ENCODE results near the gene DAO.

DNA sequence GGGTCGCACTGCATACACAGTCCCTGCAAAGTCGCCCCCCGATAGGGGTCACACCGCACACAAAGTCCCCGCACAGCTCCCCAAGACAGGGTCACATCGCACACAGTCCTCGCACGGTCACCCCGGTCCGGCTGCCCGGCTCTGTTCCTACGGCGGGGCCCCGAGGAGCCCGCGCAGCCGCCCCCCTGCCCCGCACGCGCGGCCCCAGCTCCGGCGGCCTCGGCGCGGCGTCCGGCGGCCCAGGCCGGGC, 22.8 kb upstream of the DAO start:
- TF ChIP-seq, protein P1, sequence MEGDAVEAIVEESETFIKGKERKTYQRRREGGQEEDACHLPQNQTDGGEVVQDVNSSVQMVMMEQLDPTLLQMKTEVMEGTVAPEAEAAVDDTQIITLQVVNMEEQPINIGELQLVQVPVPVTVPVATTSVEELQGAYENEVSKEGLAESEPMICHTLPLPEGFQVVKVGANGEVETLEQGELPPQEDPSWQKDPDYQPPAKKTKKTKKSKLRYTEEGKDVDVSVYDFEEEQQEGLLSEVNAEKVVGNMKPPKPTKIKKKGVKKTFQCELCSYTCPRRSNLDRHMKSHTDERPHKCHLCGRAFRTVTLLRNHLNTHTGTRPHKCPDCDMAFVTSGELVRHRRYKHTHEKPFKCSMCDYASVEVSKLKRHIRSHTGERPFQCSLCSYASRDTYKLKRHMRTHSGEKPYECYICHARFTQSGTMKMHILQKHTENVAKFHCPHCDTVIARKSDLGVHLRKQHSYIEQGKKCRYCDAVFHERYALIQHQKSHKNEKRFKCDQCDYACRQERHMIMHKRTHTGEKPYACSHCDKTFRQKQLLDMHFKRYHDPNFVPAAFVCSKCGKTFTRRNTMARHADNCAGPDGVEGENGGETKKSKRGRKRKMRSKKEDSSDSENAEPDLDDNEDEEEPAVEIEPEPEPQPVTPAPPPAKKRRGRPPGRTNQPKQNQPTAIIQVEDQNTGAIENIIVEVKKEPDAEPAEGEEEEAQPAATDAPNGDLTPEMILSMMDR (conservative IDR thresholded peaks at IDR 0.05; ENCODE audit: low read length), result no peak
- TF ChIP-seq EZH2phosphoT487 (IDR thresholded peaks at IDR 0.05; ENCODE audit: borderline replicate concordance), result no peak

Measured in Loucy (cell line).